Measurements from ENCODE around the gene CDHR3.
"Not testable (repeated sequence)": the region's sequence is repeated elsewhere in the genome, so short reads cannot be mapped to it uniquely, and the experiment has no call there.

Gene CDHR3

DNA sequence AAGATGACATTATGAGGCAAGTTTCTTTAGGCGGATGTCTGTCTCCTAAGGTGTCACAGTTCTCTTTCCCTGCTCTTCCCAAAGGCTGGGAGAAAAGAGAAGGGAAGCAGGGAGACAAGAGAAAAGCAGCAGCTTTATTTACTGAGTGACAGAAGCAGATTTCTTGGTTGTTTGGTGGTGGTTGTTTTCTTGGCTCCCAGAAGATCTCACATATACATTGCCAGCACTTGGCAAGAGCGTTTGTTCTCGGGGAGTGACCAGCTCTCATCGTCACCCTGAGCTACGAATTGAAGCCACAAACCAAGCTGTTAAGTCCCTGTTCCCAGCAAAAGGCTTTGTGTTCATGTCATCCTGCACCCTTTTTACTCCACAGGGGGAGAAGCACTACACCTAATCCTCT is 11.4 kb downstream of the CDHR3 start:
- no peak overlapping the region for H3K4me3 ChIP-seq (ENCODE audit: low read length)
- no peaks in the 10 kb centered on the region for H3K27me3 ChIP-seq (ENCODE audit: control insufficient read depth, insufficient read depth, low read length)
- H3K36me3 ChIP-seq (ENCODE audit: control insufficient read depth, insufficient read depth, low read length) = no peaks in the 10 kb centered on the region
- H3K4me1 ChIP-seq (ENCODE audit: control insufficient read depth, insufficient read depth, low read length) = peaks cover 8% of the 10 kb centered on the region
- H3K9ac ChIP-seq (ENCODE audit: low read length) = no peak overlapping the region
- no peaks in the 10 kb centered on the region for H3K9me3 ChIP-seq (ENCODE audit: control insufficient read depth, low read length)

DNA sequence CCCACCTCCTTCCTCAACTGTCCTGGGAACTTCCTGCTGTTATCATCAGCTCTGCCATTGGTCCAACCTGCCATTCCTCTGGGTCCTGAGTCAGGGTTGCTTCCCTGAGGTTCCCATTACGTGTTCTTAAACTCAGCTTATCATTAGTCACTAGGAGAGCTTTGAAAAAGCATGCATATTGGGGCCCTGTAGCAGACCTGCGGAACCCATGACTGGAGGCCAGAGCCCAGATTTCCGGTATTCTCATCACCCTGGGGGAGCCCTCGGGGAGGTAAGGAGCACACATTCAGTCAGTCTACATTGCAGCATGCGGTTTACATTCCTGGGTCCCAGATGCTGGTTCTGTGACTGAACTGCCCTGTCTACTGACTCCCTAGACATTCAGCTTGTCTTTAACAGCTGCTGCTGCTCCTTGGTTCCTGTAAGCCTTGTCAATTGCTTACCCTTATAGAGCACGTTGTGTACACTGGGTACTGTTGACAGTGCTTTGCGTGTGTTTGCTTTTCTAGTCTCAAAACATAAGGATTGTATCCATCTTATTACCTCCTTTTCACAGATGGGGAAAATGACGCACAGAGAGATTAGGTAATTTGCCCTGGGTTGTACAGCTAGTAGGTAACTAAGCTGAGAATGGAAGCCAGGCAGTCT is 12.8 kb downstream of the CDHR3 start:
- Histone ChIP-seq H3K27me3 (ENCODE audit: control insufficient read depth, insufficient read depth, low read length) (no peaks in the 10 kb centered on the region), H3K4me3 (ENCODE audit: low read length) (no peak overlapping the region), H3K9ac (ENCODE audit: low read length) (no peak overlapping the region), H3K36me3 (ENCODE audit: control insufficient read depth, insufficient read depth, low read length) (no peaks in the 10 kb centered on the region), H3K9me3 (ENCODE audit: control insufficient read depth, low read length) (no peaks in the 10 kb centered on the region), H3K4me1 (ENCODE audit: control insufficient read depth, insufficient read depth, low read length) (peaks cover 12% of the 10 kb centered on the region)

DNA sequence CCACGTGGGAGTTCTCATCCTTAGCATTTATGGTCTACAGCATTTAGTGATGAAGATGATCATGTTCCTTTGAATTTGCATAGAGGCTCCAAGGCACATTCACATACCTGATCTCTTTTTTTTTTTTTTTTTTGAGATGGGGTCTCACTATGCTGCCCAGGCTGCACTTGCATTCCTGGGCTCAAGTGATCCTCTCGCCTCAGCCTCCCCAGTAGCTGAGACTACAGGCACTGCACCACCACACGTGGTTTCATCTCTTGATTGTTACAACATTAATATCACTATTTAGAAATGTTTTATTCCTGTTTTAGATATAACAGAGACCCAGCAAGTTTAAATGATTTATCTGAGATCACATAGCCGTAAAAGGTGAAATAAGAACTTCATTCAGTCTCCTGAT is 13.8 kb downstream of the CDHR3 start:
- no peaks in the 10 kb centered on the region for H3K36me3 ChIP-seq (ENCODE audit: control insufficient read depth, insufficient read depth, low read length)

DNA sequence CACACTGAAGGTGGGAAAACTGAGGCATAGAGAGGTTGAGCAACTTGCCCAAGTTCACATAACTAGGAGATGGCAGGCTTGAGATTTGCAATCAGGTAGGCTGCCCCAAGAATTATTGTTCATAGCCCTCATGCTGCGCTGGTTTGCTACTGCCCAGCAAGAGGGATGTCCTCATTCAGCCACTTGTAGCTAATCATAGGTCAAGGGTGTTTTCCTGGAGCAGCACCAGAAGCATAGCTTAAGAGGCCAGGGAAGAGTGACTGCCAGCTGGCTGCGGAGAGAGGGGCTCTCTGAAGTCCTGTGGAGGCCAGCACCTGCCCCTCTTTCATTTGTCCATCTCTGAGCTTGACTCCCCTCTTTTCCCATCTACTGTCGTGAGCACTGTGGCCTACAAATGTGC is 15.0 kb downstream of the CDHR3 start:
- Histone ChIP-seq H3K4me3 (ENCODE audit: low read length) (no peak overlapping the region), H3K36me3 (ENCODE audit: control insufficient read depth, insufficient read depth, low read length) (no peaks in the 10 kb centered on the region), H3K27me3 (ENCODE audit: control insufficient read depth, insufficient read depth, low read length) (no peaks in the 10 kb centered on the region), H3K4me1 (ENCODE audit: control insufficient read depth, insufficient read depth, low read length) (peaks cover 12% of the 10 kb centered on the region), H3K9me3 (ENCODE audit: control insufficient read depth, low read length) (no peaks in the 10 kb centered on the region), H3K9ac (ENCODE audit: low read length) (no peak overlapping the region)

More for the DNA sequence above, 13.8 kb downstream of the CDHR3 start:
- Histone ChIP-seq H3K27me3 (ENCODE audit: control insufficient read depth, insufficient read depth, low read length) (no peaks in the 10 kb centered on the region), H3K4me3 (ENCODE audit: low read length) (no peak overlapping the region), H3K9ac (ENCODE audit: low read length) (no peak overlapping the region), H3K9me3 (ENCODE audit: control insufficient read depth, low read length) (no peaks in the 10 kb centered on the region), H3K4me1 (ENCODE audit: control insufficient read depth, insufficient read depth, low read length) (peaks cover 12% of the 10 kb centered on the region)

DNA sequence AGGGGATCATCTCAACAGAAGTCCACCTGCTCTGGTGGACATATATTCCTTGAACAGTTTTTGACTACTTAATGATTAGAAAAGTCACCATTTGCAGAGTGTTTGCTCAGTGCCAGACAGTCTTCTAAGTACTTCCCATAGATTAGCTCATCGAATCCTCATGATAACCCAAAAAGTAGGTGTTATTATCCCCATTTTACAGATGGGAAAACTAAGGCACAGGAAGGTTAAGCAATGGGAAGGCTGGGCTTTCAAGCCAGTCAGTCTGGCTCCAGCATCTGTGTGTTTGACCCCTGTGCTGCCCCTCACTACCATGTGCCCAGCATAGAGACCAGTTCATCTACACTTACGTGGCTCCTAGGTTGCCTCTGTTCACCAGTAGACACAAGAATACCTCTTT is 15.9 kb downstream of the CDHR3 start:
- Histone ChIP-seq H3K9ac (ENCODE audit: low read length) (no peak overlapping the region), H3K4me1 (ENCODE audit: control insufficient read depth, insufficient read depth, low read length) (peaks cover 12% of the 10 kb centered on the region), H3K27me3 (ENCODE audit: control insufficient read depth, insufficient read depth, low read length) (no peaks in the 10 kb centered on the region), H3K9me3 (ENCODE audit: control insufficient read depth, low read length) (no peaks in the 10 kb centered on the region), H3K4me3 (ENCODE audit: low read length) (no peak overlapping the region), H3K36me3 (ENCODE audit: control insufficient read depth, insufficient read depth, low read length) (no peaks in the 10 kb centered on the region)

DNA sequence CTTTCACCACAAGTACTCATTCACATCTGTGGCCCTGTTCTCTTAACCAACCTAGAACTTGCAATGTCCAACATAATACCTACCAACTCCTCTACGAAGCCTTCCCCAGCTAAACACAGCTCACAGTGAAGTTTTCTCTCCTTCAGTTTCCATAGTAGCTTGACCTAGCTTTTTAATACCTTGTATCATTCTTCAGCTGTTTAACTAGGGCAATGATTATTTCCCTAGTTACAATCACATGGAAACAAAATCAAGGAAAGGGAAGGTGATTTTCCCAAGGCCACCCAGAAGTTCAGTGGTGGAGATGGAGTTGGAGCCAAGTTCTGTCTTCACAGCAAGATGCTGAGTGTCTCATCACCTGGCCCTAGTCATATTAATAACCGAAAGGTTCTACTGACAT is 16.3 kb downstream of the CDHR3 start:
- Histone ChIP-seq H3K9me3 (ENCODE audit: control insufficient read depth, low read length) (no peaks in the 10 kb centered on the region), H3K27me3 (ENCODE audit: control insufficient read depth, insufficient read depth, low read length) (no peaks in the 10 kb centered on the region), H3K36me3 (ENCODE audit: control insufficient read depth, insufficient read depth, low read length) (no peaks in the 10 kb centered on the region), H3K9ac (ENCODE audit: low read length) (no peak overlapping the region), H3K4me1 (ENCODE audit: control insufficient read depth, insufficient read depth, low read length) (peaks cover 12% of the 10 kb centered on the region), H3K4me3 (ENCODE audit: low read length) (no peak overlapping the region)

DNA sequence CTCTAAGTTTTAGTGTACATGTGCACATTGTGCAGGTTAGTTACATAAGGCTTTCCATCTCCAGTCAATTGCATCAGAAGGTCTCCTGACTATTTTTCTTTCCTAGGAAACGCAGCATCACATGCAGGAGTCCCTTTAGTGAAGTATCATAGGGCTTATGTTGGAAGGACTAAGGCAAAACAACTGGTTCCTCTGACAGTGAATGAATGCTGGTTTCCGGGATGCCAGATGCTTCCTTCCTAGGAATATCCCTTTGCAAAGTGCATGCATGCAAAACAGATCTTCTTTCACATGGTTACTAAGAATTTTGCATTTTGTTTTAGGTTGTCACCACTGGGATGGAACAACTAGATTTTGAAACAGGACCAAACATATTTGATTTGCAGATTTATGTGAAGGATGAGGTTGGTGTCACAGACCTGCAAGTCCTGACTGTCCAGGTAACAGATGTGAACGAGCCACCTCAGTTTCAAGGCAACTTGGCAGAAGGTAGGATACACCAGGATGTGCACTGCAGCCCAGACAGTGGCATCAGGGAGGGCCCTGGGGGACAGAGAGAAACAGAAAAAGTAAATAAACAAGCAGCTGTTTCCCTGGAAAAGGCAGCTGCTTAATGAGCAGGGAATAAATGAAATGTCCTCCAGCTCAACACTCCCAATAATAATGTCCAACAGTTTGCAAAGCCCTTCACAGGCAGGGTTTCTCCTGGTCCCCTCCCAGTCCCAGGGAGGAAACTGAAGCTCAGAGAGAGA is 17.8 kb downstream of the CDHR3 start:
- H3K4me1 ChIP-seq (ENCODE audit: control insufficient read depth, insufficient read depth, low read length) = peaks cover 12% of the 10 kb centered on the region
- H3K4me3 ChIP-seq (ENCODE audit: low read length) = no peak overlapping the region
- no peaks in the 10 kb centered on the region for H3K36me3 ChIP-seq (ENCODE audit: control insufficient read depth, insufficient read depth, low read length)
- no peaks in the 10 kb centered on the region for H3K27me3 ChIP-seq (ENCODE audit: control insufficient read depth, insufficient read depth, low read length)
- H3K9ac ChIP-seq (ENCODE audit: low read length) = no peak overlapping the region
- H3K9me3 ChIP-seq (ENCODE audit: control insufficient read depth, low read length) = no peaks in the 10 kb centered on the region

DNA sequence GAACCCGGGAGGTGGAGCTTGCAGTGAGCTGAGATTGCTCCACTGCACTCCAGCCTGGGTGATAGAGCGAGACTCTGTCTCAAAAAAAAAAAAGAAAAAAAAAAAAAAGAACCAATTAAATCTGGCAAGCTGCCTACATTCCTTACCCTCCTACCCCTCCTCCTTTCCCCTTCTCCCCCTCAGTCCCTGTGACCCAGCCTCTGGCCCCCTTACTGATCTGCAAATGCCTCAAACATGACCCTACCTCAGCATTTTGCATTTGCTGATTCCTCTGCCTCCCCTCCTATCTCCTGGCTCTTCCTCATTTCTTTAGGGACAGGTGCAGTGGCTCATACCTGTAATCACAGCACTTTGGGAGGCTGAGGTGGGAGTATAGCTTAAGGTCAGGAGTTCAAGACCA is 19.3 kb downstream of the CDHR3 start:
- Histone ChIP-seq H3K36me3 (ENCODE audit: control insufficient read depth, insufficient read depth, low read length) (no peaks in the 10 kb centered on the region), H3K9ac (ENCODE audit: low read length) (no peak overlapping the region), H3K9me3 (ENCODE audit: control insufficient read depth, low read length) (no peaks in the 10 kb centered on the region), H3K4me1 (ENCODE audit: control insufficient read depth, insufficient read depth, low read length) (peaks cover 12% of the 10 kb centered on the region), H3K27me3 (ENCODE audit: control insufficient read depth, insufficient read depth, low read length) (no peaks in the 10 kb centered on the region), H3K4me3 (ENCODE audit: low read length) (no peak overlapping the region)

DNA sequence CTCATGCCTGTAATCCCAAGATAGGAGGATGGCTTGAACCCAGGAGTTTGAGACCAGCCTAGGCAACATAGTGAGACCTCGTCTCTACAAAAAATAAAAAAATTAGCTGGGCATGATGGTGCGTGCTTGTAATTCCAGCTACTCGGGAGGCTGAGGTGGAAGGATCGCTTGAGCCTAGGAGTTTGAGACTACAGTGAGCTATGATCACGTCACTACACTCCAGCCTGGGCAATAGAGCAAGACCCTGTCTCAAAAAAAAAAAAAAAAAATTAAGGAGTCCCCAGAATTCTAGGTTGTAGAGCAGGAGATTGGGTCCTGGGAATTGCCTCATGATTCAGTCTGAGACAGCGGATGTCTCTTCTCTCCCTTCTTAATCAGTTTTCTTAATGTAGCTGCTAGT is 21.7 kb downstream of the CDHR3 start:
- not testable (repeated sequence) for H3K9me3 ChIP-seq (ENCODE audit: control insufficient read depth, low read length); H3K4me1 ChIP-seq (ENCODE audit: control insufficient read depth, insufficient read depth, low read length); H3K4me3 ChIP-seq (ENCODE audit: low read length); H3K36me3 ChIP-seq (ENCODE audit: control insufficient read depth, insufficient read depth, low read length); H3K27me3 ChIP-seq (ENCODE audit: control insufficient read depth, insufficient read depth, low read length); H3K9ac ChIP-seq (ENCODE audit: low read length)

DNA sequence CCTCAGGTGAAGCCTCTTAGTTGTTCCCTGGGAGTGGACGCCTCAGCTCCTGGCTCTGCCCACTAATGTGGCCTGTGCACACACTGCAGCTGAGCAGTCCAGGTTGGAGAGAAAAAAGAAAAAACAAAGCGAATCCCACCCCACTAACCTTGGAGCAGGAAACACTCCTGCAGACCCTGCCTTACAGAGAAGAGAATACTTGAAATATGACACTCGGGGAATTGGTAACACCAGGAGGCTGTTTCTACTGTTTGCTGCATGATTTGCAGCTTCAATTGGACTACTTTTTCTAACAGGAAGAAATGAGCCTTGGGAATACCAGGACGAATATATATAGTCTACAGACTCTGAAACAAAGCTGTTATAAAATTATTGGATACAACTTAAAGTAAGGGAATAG is 22.2 kb downstream of the CDHR3 start:
- Histone ChIP-seq H3K9ac (ENCODE audit: low read length) (no peak overlapping the region), H3K36me3 (ENCODE audit: control insufficient read depth, insufficient read depth, low read length) (no peaks in the 10 kb centered on the region), H3K4me1 (ENCODE audit: control insufficient read depth, insufficient read depth, low read length) (peaks cover 7% of the 10 kb centered on the region), H3K9me3 (ENCODE audit: control insufficient read depth, low read length) (no peaks in the 10 kb centered on the region), H3K27me3 (ENCODE audit: control insufficient read depth, insufficient read depth, low read length) (no peaks in the 10 kb centered on the region), H3K4me3 (ENCODE audit: low read length) (no peak overlapping the region)

DNA sequence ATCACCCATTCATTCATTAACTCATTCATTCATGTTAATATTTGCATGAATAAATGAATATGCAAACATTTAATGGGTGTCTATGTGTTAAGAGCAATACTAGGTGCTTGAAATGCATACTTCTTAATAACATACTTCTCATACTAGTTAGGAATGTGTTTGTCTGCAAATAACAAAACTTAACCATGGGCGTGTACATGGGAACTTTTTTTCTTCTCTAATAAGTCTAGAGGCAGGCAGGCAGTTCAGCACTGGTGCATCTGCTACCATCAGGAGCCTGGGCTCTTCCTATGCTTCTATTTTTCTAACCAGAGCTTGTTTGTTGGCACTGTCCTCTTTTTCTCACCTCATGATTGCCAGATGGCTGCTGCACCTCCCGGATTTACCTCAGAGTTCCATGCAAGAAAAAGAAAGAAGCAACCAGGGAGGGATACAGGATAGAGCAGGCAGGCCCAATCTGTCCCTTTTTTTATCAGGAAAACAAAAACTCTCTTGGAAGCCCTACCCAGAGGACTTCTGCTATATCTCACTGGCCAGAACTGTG is 22.7 kb downstream of the CDHR3 start:
- H3K27me3 ChIP-seq (ENCODE audit: control insufficient read depth, insufficient read depth, low read length) = no peaks in the 10 kb centered on the region
- peaks cover 7% of the 10 kb centered on the region for H3K4me1 ChIP-seq (ENCODE audit: control insufficient read depth, insufficient read depth, low read length)
- H3K9me3 ChIP-seq (ENCODE audit: control insufficient read depth, low read length) = no peaks in the 10 kb centered on the region
- H3K9ac ChIP-seq (ENCODE audit: low read length) = no peak overlapping the region
- no peaks in the 10 kb centered on the region for H3K36me3 ChIP-seq (ENCODE audit: control insufficient read depth, insufficient read depth, low read length)
- H3K4me3 ChIP-seq (ENCODE audit: low read length) = no peak overlapping the region

DNA sequence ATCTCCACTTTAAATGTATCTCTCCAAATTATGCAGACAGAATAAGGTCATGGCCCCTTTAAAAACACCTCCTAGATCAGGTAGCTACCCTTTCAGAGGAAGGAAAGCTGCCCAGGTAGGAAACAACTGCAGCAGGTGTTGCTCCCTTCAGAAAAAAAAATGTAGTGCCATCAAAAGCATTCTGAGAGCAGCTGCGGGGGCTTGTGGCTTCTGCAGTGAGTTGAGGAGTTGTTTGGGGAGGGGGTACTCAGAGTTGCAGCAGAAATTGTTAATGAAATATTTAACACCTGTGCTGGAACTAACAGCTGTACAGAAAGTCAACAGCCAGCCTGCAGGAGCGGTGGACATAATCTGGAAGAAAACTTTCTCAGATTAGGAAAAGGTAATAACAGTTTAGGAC is 24.0 kb downstream of the CDHR3 start:
- H3K4me1 ChIP-seq (ENCODE audit: control insufficient read depth, insufficient read depth, low read length) = peaks cover 7% of the 10 kb centered on the region
- no peak overlapping the region for H3K4me3 ChIP-seq (ENCODE audit: low read length)

More for the DNA sequence above, 24.0 kb downstream of the CDHR3 start:
- Histone ChIP-seq H3K9me3 (ENCODE audit: control insufficient read depth, low read length) (no peaks in the 10 kb centered on the region), H3K9ac (ENCODE audit: low read length) (no peak overlapping the region), H3K27me3 (ENCODE audit: control insufficient read depth, insufficient read depth, low read length) (no peaks in the 10 kb centered on the region), H3K36me3 (ENCODE audit: control insufficient read depth, insufficient read depth, low read length) (no peaks in the 10 kb centered on the region)

Measured in mucosa of stomach (tissue), 1 donor.